BLaER1 (cell line): ENCODE measurements around the gene FAM222B.
A peak's percentile ranks its signal among the peaks of the same experiment; 100 is the strongest.
"Not testable (repeated sequence)": the region's sequence is repeated elsewhere in the genome, so short reads cannot be mapped to it uniquely, and the experiment has no call there.

ENCODE experiments used
- H3K27ac ChIP-seq: shearing (Covaris generic); formaldehyde crosslinking; 2 replicates; pipeline ENCODE4 v1.8.1; 2022
- H3K27me3 ChIP-seq: shearing (Covaris generic); formaldehyde crosslinking; 2 replicates; pipeline ENCODE4 v1.8.1; 2022
- H3K36me3 ChIP-seq: shearing (Covaris generic); formaldehyde crosslinking; 2 replicates; pipeline ENCODE4 v1.8.1; 2022
- H3K4me1 ChIP-seq: shearing (Covaris generic); formaldehyde crosslinking; 2 replicates; pipeline ENCODE4 v1.8.1; 2022
- H3K4me2 ChIP-seq: shearing (Covaris generic); formaldehyde crosslinking; 2 replicates; pipeline ENCODE4 v1.8.1; 2022
- H3K4me3 ChIP-seq: shearing (Covaris generic); formaldehyde crosslinking; 2 replicates; pipeline ENCODE4 v1.8.1; 2022
- H3K9ac ChIP-seq: shearing (Covaris generic); formaldehyde crosslinking; 2 replicates; pipeline ENCODE4 v1.8.1; 2022
- H3K9me3 ChIP-seq: shearing (Covaris generic); formaldehyde crosslinking; 2 replicates; pipeline ENCODE4 v1.8.1; 2022
- H4K20me1 ChIP-seq: shearing (Covaris generic); formaldehyde crosslinking; 2 replicates; pipeline ENCODE4 v1.8.1; 2022
- Cebpa-rat ChIP-seq: shearing (Covaris generic); IDR thresholded peaks from 2 replicates; pipeline ENCODE4 v1.8.1; 2022

FAM222B gene

GRCh38 chr17:28882154-28882895, 39.7 kb upstream of the FAM222B start:
- Histone ChIP-seq H3K9ac (no peak overlapping the region), H3K36me3 (peaks cover 94% of the 10 kb centered on the region)
- TF ChIP-seq Cebpa-rat, result no peak

GRCh38 chr17:28881533-28882056, 39.0 kb upstream of the FAM222B start:
- Histone ChIP-seq H3K9me3 (no peaks in the 10 kb centered on the region), H3K4me2 (no peak overlapping the region), H3K27ac (no peak overlapping the region), H3K4me3 (no peak overlapping the region), H3K36me3 (peaks cover 88% of the 10 kb centered on the region), H3K9ac (no peak overlapping the region), H3K4me1 (peaks cover 39% of the 10 kb centered on the region), H4K20me1 (peaks cover 33% of the 10 kb centered on the region; the same call in 1 of the 2 replicates), H3K27me3 (no peaks in the 10 kb centered on the region)
- TF ChIP-seq Cebpa-rat, result no peak

More at GRCh38 chr17:28882154-28882895, 39.7 kb upstream of the FAM222B start:
- Histone ChIP-seq H3K27me3 (no peaks in the 10 kb centered on the region), H3K4me2 (no peak overlapping the region), H3K9me3 (no peaks in the 10 kb centered on the region), H3K4me1 (peaks cover 46% of the 10 kb centered on the region), H3K4me3 (no peak overlapping the region), H3K27ac (no peak overlapping the region), H4K20me1 (peaks cover 39% of the 10 kb centered on the region; the same call in 1 of the 2 replicates)

DNA sequence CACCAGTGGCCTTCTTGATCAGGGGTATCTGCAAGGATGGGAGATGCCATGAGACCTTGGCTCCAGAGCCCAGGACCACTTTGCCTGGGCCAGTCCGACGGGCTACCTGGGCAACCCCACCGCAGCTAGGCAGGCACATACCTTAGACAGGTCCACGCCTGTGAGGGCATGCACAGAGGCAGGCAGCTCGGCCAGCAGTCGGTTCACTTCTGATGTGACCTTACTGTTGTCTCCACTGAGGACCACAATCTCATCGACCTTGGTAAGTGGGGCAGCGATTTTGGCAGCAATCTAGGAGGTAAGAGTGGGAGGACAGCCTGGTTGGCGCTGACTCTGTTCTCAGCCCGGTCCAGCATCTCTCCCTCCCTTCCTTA, 38.0 kb upstream of the FAM222B start:
- Histone ChIP-seq H3K27me3 (no peaks in the 10 kb centered on the region), H3K9ac (no peak overlapping the region), H4K20me1 (peaks cover 22% of the 10 kb centered on the region; the same call in 1 of the 2 replicates), H3K4me2 (no peak overlapping the region), H3K27ac (no peak overlapping the region), H3K4me3 (no peak overlapping the region), H3K4me1 (peaks cover 29% of the 10 kb centered on the region), H3K36me3 (peaks cover 78% of the 10 kb centered on the region), H3K9me3 (no peaks in the 10 kb centered on the region)
- TF ChIP-seq Cebpa-rat, result no peak

- Histone ChIP-seq H3K4me3 (no peak overlapping the region), H3K4me1 (peaks cover 24% of the 10 kb centered on the region), H3K9me3 (no peaks in the 10 kb centered on the region), H3K9ac (no peak overlapping the region), H4K20me1 (peaks cover 17% of the 10 kb centered on the region; the same call in 1 of the 2 replicates), H3K4me2 (no peak overlapping the region), H3K27ac (no peak overlapping the region), H3K36me3 (peaks cover 73% of the 10 kb centered on the region), H3K27me3 (no peaks in the 10 kb centered on the region)
- TF ChIP-seq Cebpa-rat, result no peak
These were observed 37.4 kb upstream of the FAM222B start for GRCh38 chr17:28879886-28880571.

- TF ChIP-seq Cebpa-rat, result no peak
- H3K4me2 ChIP-seq, result no peak overlapping the region
- H3K9ac ChIP-seq, result no peak overlapping the region
- peaks cover 62% of the 10 kb centered on the region for H3K36me3 ChIP-seq
- H3K4me3 ChIP-seq, result no peak overlapping the region
- H3K27me3 ChIP-seq, result no peaks in the 10 kb centered on the region
- H3K4me1 ChIP-seq, result 0 out of 2 replicates have a peak, but pooled peaks cover 13% of the 10 kb centered on the region
- H3K27ac ChIP-seq, result no peak overlapping the region
- H3K9me3 ChIP-seq, result no peaks in the 10 kb centered on the region
- peaks cover 8% of the 10 kb centered on the region; the same call in 1 of the 2 replicates for H4K20me1 ChIP-seq
These were observed 36.4 kb upstream of the FAM222B start for GRCh38 chr17:28878981-28879380.

- Histone ChIP-seq H3K4me2 (no peak overlapping the region), H3K27ac (no peak overlapping the region), H3K36me3 (peaks cover 56% of the 10 kb centered on the region), H3K27me3 (no peaks in the 10 kb centered on the region), H3K9me3 (no peaks in the 10 kb centered on the region), H3K4me1 (0 out of 2 replicates have a peak, but pooled peaks cover 10% of the 10 kb centered on the region), H3K4me3 (no peak overlapping the region), H4K20me1 (0 out of 2 replicates have a peak, but pooled peaks cover 1% of the 10 kb centered on the region), H3K9ac (no peak overlapping the region)
- no peak for TF ChIP-seq Cebpa-rat
These were observed 35.7 kb upstream of the FAM222B start for GRCh38 chr17:28878158-28878910.

DNA sequence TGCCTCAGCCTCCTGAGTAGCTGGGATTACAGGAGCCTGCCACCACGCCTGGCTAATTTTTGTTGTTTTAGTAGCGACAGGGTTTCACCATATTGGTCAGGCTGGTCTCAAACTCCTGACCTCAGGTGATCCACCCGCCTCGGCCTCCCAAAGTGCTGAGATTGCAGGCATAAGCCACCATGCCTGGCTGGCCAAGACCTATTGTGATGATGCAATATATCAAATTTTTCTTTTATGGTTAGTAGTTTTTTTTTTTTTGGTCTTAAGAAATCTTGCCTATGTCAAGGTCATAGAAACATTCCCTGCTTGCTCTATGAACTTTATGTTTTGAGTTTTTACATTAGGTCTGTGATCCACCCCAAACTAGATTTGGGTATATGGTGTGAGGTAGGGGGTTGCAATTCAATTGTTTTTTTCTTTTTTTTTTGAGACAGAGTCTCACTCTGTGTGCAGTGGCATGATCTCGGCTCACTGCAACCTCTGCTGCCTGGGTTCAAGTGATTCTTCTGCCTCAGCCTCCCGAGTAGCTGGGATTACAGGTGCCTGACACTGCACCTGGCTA, 34.6 kb upstream of the FAM222B start:
- H4K20me1 ChIP-seq, H3K9ac ChIP-seq, H3K27me3 ChIP-seq, H3K4me1 ChIP-seq, H3K9me3 ChIP-seq, H3K27ac ChIP-seq, H3K4me2 ChIP-seq, H3K4me3 ChIP-seq: not testable (repeated sequence)
- peak; percentile 42; the same call in 1 of the 2 replicates for TF ChIP-seq Cebpa-rat
- peaks cover 45% of the 10 kb centered on the region for H3K36me3 ChIP-seq

DNA sequence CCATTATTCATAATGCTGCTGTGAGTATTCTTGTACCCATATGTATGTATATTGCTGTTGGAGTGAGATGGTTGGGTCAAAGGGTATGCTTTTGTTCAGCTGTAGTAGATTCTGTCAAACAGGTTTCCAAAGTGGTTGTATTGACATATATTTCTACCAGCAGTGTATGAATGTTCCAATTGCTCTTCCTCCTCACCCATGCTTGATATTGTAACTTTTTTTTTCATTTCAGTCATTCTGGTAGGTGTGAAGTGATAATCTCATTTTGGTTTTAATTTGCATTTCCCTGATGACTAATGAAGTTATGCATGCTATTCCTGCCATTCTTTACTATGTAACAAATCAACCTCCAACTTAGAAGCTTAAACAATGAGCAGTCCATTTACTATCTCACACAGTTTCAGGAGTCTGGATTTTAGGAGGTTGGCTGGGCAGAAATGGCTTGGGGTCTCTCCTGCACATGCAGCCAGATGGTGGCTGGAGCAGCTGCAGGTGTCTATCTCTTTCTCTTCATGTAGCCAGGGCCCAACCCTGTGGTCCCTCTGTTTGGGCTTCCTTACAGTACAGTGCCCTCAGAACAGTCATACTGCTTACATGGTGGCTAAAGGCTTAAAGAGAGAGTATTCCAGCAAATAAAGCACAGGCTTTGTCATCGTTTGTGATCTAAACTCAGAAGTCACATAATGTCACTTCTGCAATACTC, 33.4 kb upstream of the FAM222B start:
- H3K9ac ChIP-seq, result no peak overlapping the region
- H3K4me2 ChIP-seq, result no peak overlapping the region
- no peak overlapping the region for H3K4me3 ChIP-seq
- H3K4me1 ChIP-seq, result peaks cover 12% of the 10 kb centered on the region
- no peaks in the 10 kb centered on the region for H3K27me3 ChIP-seq
- H3K27ac ChIP-seq, result no peak overlapping the region
- peaks cover 33% of the 10 kb centered on the region for H3K36me3 ChIP-seq
- H3K9me3 ChIP-seq, result no peaks in the 10 kb centered on the region
- TF ChIP-seq Cebpa-rat, result no peak
- no peaks in the 10 kb centered on the region for H4K20me1 ChIP-seq

DNA sequence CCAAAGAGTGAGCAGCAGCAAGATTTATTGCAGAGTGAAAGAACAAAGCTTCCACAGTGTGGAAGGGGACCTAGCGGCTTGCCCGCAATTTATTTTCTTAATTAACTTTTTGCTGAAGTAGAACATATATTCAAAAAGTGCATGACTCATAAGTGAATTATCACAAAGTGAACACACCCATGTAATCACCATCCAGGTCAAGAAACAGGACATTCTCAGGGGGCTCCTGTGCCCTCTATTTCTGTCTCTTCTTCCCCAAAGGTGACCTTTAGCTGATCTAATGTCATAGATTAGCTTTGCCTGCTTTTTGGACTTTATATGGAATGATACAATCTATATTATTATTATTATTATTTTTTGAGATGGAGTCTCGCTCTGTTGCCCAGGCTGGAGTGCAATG, 32.2 kb upstream of the FAM222B start:
- no peak overlapping the region for H3K27ac ChIP-seq
- no peak for TF ChIP-seq Cebpa-rat
- peaks cover 16% of the 10 kb centered on the region for H3K4me1 ChIP-seq
- no peaks in the 10 kb centered on the region for H4K20me1 ChIP-seq
- H3K9me3 ChIP-seq, result no peaks in the 10 kb centered on the region
- no peak overlapping the region for H3K4me2 ChIP-seq
- H3K36me3 ChIP-seq, result peaks cover 20% of the 10 kb centered on the region
- no peaks in the 10 kb centered on the region for H3K27me3 ChIP-seq
- no peak overlapping the region for H3K4me3 ChIP-seq
- no peak overlapping the region for H3K9ac ChIP-seq
